Non-pigmented ciliary epithelial cell (primary cell): Measurements from ENCODE around the gene PGM2L1.
"Not testable (repeated sequence)": the region's sequence is repeated elsewhere in the genome, so short reads cannot be mapped to it uniquely, and the experiment has no call there.

Source experiments
- DNase-seq: peaks from one replicate; pipeline ENCODE4 v3.0.0-alpha.2; 2010; ENCODE audit warnings: low read depth

Gene PGM2L1

DNA sequence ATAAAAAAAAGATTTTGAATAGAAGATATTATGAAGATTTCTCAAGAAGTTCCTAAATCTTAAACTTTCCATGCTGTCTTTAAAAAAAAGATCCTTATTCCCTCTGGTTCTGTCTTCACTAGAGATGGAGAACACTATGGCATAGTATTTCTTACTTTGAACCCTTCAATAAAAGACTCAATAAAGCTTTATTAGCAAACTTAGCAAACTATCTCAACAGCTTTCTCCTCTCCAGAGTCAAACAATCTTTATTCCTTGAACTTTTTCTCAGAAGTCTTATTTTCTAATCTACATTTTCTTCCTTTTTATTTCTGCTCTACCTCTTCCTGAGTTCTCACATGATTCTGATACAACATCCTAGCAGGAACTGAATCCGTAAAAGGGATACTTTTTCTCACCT lies 65.0 kb downstream of the PGM2L1 start:
- no peak for DNase-seq

GRCh38 chr11:74332291-74332690 lies 65.9 kb downstream of the PGM2L1 start:
- no peak for DNase-seq

- DNase-seq, result not testable (repeated sequence)
Measured at GRCh38 chr11:74331000-74331399, 67.2 kb downstream of the PGM2L1 start.

- no peak for DNase-seq
Measured at GRCh38 chr11:74330075-74330858, 68.0 kb downstream of the PGM2L1 start.

DNA sequence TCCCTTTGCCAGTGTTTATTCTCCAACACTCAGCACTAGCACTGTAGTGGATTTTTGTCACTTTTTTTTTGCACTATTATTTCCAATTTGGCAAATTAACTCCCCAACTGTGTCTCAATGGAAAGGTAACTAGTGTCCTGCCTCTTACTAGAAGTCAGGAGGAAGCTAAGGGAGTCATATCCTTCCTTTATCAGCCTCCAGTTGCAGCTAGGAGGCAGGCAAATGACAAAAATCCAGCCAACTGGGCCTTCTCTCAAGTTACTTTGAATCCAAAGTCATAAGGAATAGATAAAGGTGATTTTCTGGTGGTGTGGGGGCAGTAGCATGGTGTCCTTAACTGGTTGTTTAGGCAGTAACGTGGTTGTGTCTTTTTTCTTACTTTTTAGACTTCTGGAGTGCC lies 71.2 kb downstream of the PGM2L1 start:
- DNase-seq, result no peak

GRCh38 chr11:74326665-74327064 lies 71.6 kb downstream of the PGM2L1 start:
- no peak for DNase-seq

DNA sequence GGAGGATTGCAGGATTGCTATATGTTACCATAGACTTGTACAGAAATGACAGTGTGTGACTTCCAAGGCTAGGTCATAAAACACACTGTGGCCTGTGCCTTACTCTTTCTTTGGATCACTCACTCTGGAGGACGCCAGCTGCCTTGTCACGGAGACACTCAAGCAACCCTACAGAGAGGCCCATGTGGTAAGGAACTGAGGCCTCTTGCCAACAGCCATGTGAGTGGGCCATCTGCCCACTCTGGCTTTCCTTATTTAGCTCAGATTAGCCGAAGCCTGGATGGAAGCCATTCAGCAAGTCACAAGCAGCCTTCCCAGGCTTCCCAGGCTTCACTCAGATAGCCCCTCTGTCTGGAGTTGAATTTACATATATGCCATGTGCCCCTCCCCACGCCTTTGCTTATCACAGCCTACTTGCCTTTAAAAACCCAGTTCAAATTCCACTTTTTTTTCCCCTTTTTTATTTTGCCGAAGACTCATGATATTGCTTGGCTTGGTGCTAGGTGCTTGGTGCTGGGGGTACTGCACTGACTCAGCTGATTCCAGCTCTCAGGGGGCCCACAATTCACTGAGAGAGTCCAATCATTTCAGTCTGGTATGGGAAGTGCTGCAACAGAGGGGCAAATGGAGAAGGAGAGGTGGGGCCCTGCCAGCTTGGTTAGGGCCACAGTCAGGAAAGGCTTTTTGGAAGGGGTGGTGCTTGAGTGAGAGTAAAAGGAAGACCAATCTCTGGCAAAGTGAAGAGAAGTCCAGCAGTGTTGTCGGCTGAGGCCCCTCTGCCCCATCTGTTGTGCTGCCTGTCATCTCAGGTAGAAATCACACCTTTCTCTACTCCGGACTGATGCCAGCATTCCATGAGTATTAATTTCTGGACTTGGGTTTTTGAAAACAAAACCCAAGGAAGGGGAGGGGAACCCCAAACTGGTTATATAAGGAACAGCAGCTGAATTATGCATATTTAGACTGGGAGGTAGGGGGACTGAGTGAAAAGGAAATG lies 72.3 kb downstream of the PGM2L1 start:
- DNase-seq, result no peak

GRCh38 chr11:74322667-74323066 lies 75.6 kb downstream of the PGM2L1 start:
- DNase-seq, result no peak

GRCh38 chr11:74321487-74322188 lies 76.6 kb downstream of the PGM2L1 start:
- no peak for DNase-seq

DNA sequence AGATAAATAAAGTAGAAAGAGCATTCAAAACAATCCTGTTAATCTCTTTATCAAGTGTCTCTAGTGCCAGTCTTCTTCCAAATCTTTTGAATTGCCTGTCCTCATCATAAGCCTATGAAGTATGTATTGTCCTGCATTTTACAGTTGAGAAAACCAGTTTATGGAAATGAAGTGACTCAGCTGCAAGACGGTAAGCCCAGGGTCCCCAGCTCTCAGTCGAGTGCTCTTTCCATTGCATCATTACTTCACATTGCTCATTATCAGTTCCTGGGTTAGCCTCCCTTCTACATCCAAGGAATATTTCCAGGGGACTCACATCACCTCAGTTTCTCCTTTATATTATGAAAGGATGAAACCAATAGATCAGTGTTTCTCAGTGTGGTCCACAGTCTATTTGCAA lies 77.7 kb downstream of the PGM2L1 start:
- no peak for DNase-seq

DNA sequence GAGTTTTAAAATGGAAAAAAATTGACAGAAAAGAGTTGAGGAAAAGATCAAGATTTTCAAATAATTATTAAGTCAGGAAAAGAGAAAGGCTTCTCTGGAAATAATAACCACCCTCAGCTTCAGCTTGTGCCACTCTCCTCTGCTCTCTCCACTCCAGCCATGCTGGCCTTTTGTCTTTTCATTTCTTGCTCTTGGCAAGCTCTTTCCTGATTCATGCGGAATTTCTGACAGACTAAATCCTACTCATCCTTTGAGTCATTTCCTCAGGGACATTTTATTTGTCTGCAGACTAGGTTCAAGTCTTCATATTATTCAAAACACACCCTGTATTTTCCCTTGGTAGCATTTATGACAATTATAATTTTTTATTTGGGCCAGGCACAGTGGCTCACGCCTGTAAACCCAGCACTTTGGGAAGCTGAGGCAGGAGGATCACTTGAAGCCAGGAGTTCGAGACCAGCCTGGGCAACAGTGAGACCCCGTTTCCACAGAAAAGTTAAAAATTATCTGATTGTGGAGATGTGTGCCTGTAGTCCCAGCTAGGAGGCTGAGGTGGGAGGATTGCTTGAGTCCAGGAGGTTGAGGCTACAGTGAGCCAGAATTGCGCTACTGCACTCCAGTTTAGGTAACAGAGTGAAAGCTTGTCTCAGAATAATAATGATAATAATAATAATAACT lies 79.0 kb downstream of the PGM2L1 start:
- peak; percentile 87 for DNase-seq

GRCh38 chr11:74318241-74318932 lies 79.8 kb downstream of the PGM2L1 start:
- DNase-seq, result no peak

DNA sequence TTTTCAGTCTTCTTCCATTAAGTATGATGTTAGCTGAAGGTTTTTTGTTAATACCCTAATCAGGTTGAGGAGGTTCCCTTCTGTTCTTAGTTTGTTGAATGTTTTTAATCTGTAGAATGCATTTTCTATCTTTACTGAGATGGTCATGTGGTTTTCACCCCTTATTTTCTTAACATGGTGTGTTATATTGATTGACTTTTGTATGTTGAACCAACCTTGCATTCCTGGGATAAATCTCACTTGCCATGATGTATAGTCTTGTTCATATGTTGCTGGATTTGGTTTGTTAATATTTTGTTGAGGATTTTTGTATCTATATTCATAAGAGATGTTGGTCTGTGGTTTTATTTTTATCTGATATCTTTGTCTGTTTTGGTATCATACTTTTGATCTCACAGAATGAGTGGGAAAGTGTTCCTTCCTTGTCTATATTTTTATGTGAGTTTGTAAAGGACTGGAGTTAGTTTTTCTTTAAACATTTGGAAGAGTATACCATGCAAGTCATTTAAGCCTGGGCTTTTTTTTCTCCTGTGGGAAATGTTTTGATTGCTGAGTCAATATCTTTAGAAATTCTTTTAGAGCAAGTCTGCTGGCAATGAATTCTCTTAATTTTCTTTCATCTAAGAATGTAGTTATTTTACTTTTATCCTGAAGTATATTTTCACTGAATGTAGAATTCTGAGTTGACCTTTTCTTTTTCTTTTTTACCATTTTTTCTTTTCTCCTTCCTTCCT lies 81.3 kb downstream of the PGM2L1 start:
- DNase-seq, result no peak

DNA sequence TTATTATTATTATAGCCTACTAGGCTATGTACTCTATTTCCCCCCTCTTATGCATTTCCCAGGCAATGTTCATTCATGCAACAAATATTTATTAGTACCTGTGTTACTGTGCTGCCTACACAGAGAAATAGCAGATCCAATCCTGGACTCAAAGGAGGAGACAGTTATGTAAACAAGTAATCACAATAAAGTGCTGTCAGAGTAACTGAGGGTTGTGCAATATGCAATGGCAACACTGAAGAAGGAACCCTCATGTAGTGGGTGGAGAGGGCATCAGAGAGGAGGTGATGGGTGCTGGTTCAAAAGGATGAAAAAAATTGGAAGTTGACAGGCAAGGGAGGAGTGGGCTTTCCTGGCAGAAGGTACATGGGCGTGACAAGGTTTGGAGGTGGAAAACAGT lies 85.9 kb downstream of the PGM2L1 start:
- no peak for DNase-seq

GRCh38 chr11:74311352-74311926 lies 86.8 kb downstream of the PGM2L1 start, which contains the start of gene P4HA3:
TSS of gene P4HA3 (minus strand) at chr11:74311640. CDS start at chr11:74311611, 29 bp downstream.
- no peak for DNase-seq

DNA sequence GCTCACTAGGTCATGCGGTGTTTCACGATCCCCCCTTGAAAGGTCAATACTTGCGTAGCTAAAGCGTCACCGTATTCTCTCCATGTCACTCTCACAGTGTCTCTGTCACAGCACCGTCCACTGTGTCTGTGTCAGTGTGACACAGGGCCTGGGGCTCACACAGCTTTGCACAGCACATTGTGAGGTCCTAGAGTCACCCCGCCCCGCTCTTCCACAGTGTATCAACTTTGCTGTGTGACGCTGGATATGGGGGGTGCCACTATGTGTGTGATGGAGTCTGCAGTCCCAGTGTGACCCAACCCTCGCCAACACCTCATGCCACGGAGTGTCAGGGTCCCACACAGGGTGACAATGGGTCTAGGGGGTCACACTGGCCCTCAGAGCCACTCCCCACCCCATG lies 87.4 kb downstream of the PGM2L1 start:
- DNase-seq, result no peak

- DNase-seq, result no peak
Measured at GRCh38 chr11:74307434-74307833, 90.8 kb downstream of the PGM2L1 start.

- no peak for DNase-seq
Measured at GRCh38 chr11:74306435-74307175, 91.6 kb downstream of the PGM2L1 start.

GRCh38 chr11:74299015-74299414 lies 99.2 kb downstream of the PGM2L1 start:
- DNase-seq, result no peak
